ENCODE results near the gene DENND6A. TPM values are rescaled to one million over a fixed set of nuclear protein-coding genes. Genes with fewer than 3 reads are reported as not detected.

DENND6A gene
- 10 to 100 TPM; 17.1 to 18.3 TPM for total RNA-seq

GRCh38 chr3:57692396-57693147 lies at the start of gene DENND6A:
TSS of gene DENND6A (minus strand) at chr3:57693077. CDS start at chr3:57693018, 59 bp downstream.
- Mint-ChIP-seq H3K36me3 (ENCODE audit: low read depth) (peaks cover 20% of the 10 kb centered on the region), H3K27ac (peak within 1 kb of the TSS; percentile 94), H3K27me3 (no peaks in the 10 kb centered on the region), H3K4me1 (peaks cover 12% of the 10 kb centered on the region), H3K9me3 (no peaks in the 10 kb centered on the region), H3K4me3 (peak within 1 kb of the TSS; percentile 96)
- ATAC-seq (replicated peaks), result peak; percentile 89

GRCh38 chr3:57740027-57740426 lies 47.1 kb upstream of the DENND6A start:
- Mint-ChIP-seq H3K27ac (no peak overlapping the region), H3K4me3 (no peak overlapping the region), H3K27me3 (no peaks in the 10 kb centered on the region), H3K4me1 (no peaks in the 10 kb centered on the region), H3K9me3 (no peaks in the 10 kb centered on the region), H3K36me3 (ENCODE audit: low read depth) (no peaks in the 10 kb centered on the region)
- ATAC-seq (replicated peaks), result no peak

- Mint-ChIP-seq H3K27ac (no peak overlapping the region), H3K4me1 (no peaks in the 10 kb centered on the region), H3K36me3 (ENCODE audit: low read depth) (no peaks in the 10 kb centered on the region), H3K4me3 (no peak overlapping the region), H3K27me3 (no peaks in the 10 kb centered on the region), H3K9me3 (no peaks in the 10 kb centered on the region)
- ATAC-seq (replicated peaks), result no peak
These were observed 45.5 kb upstream of the DENND6A start for GRCh38 chr3:57738391-57738790.

- ATAC-seq (replicated peaks), result no peak
- no peak overlapping the region for H3K4me3 Mint-ChIP-seq
- H3K4me1 Mint-ChIP-seq, result no peaks in the 10 kb centered on the region
- H3K27ac Mint-ChIP-seq, result no peak overlapping the region
- no peaks in the 10 kb centered on the region for H3K27me3 Mint-ChIP-seq
- no peaks in the 10 kb centered on the region for H3K36me3 Mint-ChIP-seq (ENCODE audit: low read depth)
- no peaks in the 10 kb centered on the region for H3K9me3 Mint-ChIP-seq
These were observed 45.0 kb upstream of the DENND6A start for GRCh38 chr3:57737840-57738239.

GRCh38 chr3:57735405-57735804 lies 42.5 kb upstream of the DENND6A start:
- no peaks in the 10 kb centered on the region for H3K27me3 Mint-ChIP-seq
- no peaks in the 10 kb centered on the region for H3K4me1 Mint-ChIP-seq
- ATAC-seq (replicated peaks), result no peak
- no peak overlapping the region for H3K27ac Mint-ChIP-seq
- no peaks in the 10 kb centered on the region for H3K9me3 Mint-ChIP-seq
- no peaks in the 10 kb centered on the region for H3K36me3 Mint-ChIP-seq (ENCODE audit: low read depth)
- no peak overlapping the region for H3K4me3 Mint-ChIP-seq

- ATAC-seq (replicated peaks), result no peak
- H3K4me1 Mint-ChIP-seq, result no peaks in the 10 kb centered on the region
- no peak overlapping the region for H3K4me3 Mint-ChIP-seq
- H3K36me3 Mint-ChIP-seq (ENCODE audit: low read depth), result no peaks in the 10 kb centered on the region
- no peaks in the 10 kb centered on the region for H3K27me3 Mint-ChIP-seq
- no peak overlapping the region for H3K27ac Mint-ChIP-seq
- no peaks in the 10 kb centered on the region for H3K9me3 Mint-ChIP-seq
These were observed 40.9 kb upstream of the DENND6A start for GRCh38 chr3:57733790-57734189.

- no peak overlapping the region for H3K4me3 Mint-ChIP-seq
- H3K9me3 Mint-ChIP-seq, result no peaks in the 10 kb centered on the region
- no peak for ATAC-seq (replicated peaks)
- no peaks in the 10 kb centered on the region for H3K4me1 Mint-ChIP-seq
- no peaks in the 10 kb centered on the region for H3K27me3 Mint-ChIP-seq
- no peaks in the 10 kb centered on the region for H3K36me3 Mint-ChIP-seq (ENCODE audit: low read depth)
- no peak overlapping the region for H3K27ac Mint-ChIP-seq
These were observed 38.4 kb upstream of the DENND6A start for GRCh38 chr3:57731311-57731710.

GRCh38 chr3:57730682-57731081 lies 37.8 kb upstream of the DENND6A start:
- no peaks in the 10 kb centered on the region for H3K4me1 Mint-ChIP-seq
- no peaks in the 10 kb centered on the region for H3K27me3 Mint-ChIP-seq

GRCh38 chr3:57729334-57730045 lies 36.6 kb upstream of the DENND6A start:
- Mint-ChIP-seq H3K27ac (no peak overlapping the region), H3K36me3 (ENCODE audit: low read depth) (no peaks in the 10 kb centered on the region), H3K4me1 (no peaks in the 10 kb centered on the region), H3K4me3 (no peak overlapping the region), H3K9me3 (no peaks in the 10 kb centered on the region), H3K27me3 (no peaks in the 10 kb centered on the region)
- no peak for ATAC-seq (replicated peaks)

More at GRCh38 chr3:57730682-57731081, 37.8 kb upstream of the DENND6A start:
- Mint-ChIP-seq H3K4me3 (no peak overlapping the region), H3K9me3 (no peaks in the 10 kb centered on the region), H3K36me3 (ENCODE audit: low read depth) (no peaks in the 10 kb centered on the region), H3K27ac (no peak overlapping the region)
- no peak for ATAC-seq (replicated peaks)

GRCh38 chr3:57727106-57727505 lies 34.2 kb upstream of the DENND6A start:
- Mint-ChIP-seq H3K27ac (no peak overlapping the region), H3K9me3 (no peaks in the 10 kb centered on the region), H3K27me3 (no peaks in the 10 kb centered on the region), H3K36me3 (ENCODE audit: low read depth) (no peaks in the 10 kb centered on the region), H3K4me3 (no peak overlapping the region), H3K4me1 (no peaks in the 10 kb centered on the region)
- no peak for ATAC-seq (replicated peaks)

- no peak for ATAC-seq (replicated peaks)
- no peak overlapping the region for H3K27ac Mint-ChIP-seq
These were observed 33.5 kb upstream of the DENND6A start for GRCh38 chr3:57726397-57726796.

GRCh38 chr3:57718118-57718517 lies 25.2 kb upstream of the DENND6A start:
- H3K9me3 Mint-ChIP-seq, result no peaks in the 10 kb centered on the region
- no peak for ATAC-seq (replicated peaks)
- H3K4me1 Mint-ChIP-seq, result no peaks in the 10 kb centered on the region
- H3K4me3 Mint-ChIP-seq, result no peak overlapping the region
- H3K27ac Mint-ChIP-seq, result no peak overlapping the region
- H3K36me3 Mint-ChIP-seq (ENCODE audit: low read depth), result no peaks in the 10 kb centered on the region
- H3K27me3 Mint-ChIP-seq, result no peaks in the 10 kb centered on the region

More at GRCh38 chr3:57726397-57726796, 33.5 kb upstream of the DENND6A start:
- Mint-ChIP-seq H3K36me3 (ENCODE audit: low read depth) (no peaks in the 10 kb centered on the region), H3K9me3 (no peaks in the 10 kb centered on the region), H3K4me3 (no peak overlapping the region), H3K27me3 (no peaks in the 10 kb centered on the region), H3K4me1 (no peaks in the 10 kb centered on the region)

- Mint-ChIP-seq H3K4me3 (no peak overlapping the region), H3K9me3 (no peaks in the 10 kb centered on the region), H3K27ac (no peak overlapping the region), H3K4me1 (no peaks in the 10 kb centered on the region), H3K27me3 (no peaks in the 10 kb centered on the region), H3K36me3 (ENCODE audit: low read depth) (no peaks in the 10 kb centered on the region)
- ATAC-seq (replicated peaks), result no peak
These were observed 24.5 kb upstream of the DENND6A start for GRCh38 chr3:57717205-57717868.

GRCh38 chr3:57715686-57716085 lies 22.8 kb upstream of the DENND6A start:
- no peak overlapping the region for H3K4me3 Mint-ChIP-seq
- H3K27ac Mint-ChIP-seq, result no peak overlapping the region
- no peaks in the 10 kb centered on the region for H3K9me3 Mint-ChIP-seq
- no peaks in the 10 kb centered on the region for H3K36me3 Mint-ChIP-seq (ENCODE audit: low read depth)
- peaks cover 2% of the 10 kb centered on the region for H3K27me3 Mint-ChIP-seq
- H3K4me1 Mint-ChIP-seq, result no peaks in the 10 kb centered on the region
- ATAC-seq (replicated peaks), result no peak

- ATAC-seq (replicated peaks), result no peak
- no peaks in the 10 kb centered on the region for H3K9me3 Mint-ChIP-seq
- no peak overlapping the region for H3K4me3 Mint-ChIP-seq
- no peaks in the 10 kb centered on the region for H3K36me3 Mint-ChIP-seq (ENCODE audit: low read depth)
- no peaks in the 10 kb centered on the region for H3K4me1 Mint-ChIP-seq
- no peak overlapping the region for H3K27ac Mint-ChIP-seq
- peaks cover 4% of the 10 kb centered on the region for H3K27me3 Mint-ChIP-seq
These were observed 16.7 kb upstream of the DENND6A start for GRCh38 chr3:57709559-57709958.
